ENCODE data around the gene MICOS13. TPM values are rescaled to one million over a fixed set of nuclear protein-coding genes. Genes with fewer than 3 reads are reported as not detected.

MICOS13 gene
- total and polyA plus RNA-seq, 2 donors from 2014 or later = 74.6 to 244 TPM

DNA sequence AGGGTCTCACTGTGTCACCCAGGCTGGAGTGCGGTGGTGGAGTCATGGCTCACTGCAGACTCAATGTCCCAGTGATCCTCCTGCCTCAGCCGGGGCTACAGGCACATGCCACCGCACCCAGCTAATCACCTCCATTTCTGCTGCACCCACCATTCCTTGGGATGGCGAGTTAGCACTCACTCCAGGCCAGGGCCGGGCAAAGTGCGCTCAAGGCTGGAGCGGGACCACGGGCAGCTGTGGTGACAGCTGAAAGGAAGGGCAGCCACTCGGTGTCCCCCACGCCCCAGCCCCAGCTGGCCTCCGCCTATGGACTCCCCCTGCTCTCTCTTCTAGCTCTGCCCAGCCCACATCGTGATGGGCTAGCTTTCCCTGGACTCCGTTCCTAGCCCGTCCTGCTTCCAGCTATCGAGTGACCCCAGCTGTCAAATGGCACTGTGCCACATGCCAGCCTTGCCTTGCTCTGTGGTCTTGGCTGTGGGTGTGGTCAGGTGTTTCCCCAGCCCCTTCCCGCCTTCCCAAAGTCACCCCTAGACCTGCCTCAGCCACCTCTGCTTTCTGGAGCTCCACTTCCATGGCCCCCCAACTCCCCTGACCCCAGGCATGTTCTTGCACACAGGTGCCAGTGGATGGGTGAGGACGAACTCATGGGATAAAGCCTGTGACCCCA lies 4.1 kb downstream of the MICOS13 start:
- intact Hi-C loops (cut with DNase I) = no loop called here
- FAIRE-seq (no peak), DNase-seq (peak in 1 of 5 donors; percentile 60)
- H3K27me3 ChIP-seq (ENCODE audit: control insufficient read depth, insufficient read depth, low read length) = no peaks in the 10 kb centered on the region
- no peak overlapping the region for H3K27ac ChIP-seq (ENCODE audit: low read depth in 2 of 2, low read length in 2 of 2)
- H3K9ac ChIP-seq (ENCODE audit: low read length in 3 of 3) = no peak overlapping the region
- H3K9me3 ChIP-seq (ENCODE audit: control insufficient read depth in 2 of 3, insufficient read depth in 1 of 3, low read length in 3 of 3) = no peaks in the 10 kb centered on the region
- H3K4me1 ChIP-seq (ENCODE audit: control insufficient read depth in 2 of 3, insufficient read depth in 2 of 3, low read depth in 1 of 3, low read length in 3 of 3) = peaks cover 0 to 10% (median 5%) of the 10 kb centered on the region in 3 donors
- no peak overlapping the region for H3K4me3 ChIP-seq (ENCODE audit: low read length in 3 of 3)
- TF ChIP-seq, protein P1, sequence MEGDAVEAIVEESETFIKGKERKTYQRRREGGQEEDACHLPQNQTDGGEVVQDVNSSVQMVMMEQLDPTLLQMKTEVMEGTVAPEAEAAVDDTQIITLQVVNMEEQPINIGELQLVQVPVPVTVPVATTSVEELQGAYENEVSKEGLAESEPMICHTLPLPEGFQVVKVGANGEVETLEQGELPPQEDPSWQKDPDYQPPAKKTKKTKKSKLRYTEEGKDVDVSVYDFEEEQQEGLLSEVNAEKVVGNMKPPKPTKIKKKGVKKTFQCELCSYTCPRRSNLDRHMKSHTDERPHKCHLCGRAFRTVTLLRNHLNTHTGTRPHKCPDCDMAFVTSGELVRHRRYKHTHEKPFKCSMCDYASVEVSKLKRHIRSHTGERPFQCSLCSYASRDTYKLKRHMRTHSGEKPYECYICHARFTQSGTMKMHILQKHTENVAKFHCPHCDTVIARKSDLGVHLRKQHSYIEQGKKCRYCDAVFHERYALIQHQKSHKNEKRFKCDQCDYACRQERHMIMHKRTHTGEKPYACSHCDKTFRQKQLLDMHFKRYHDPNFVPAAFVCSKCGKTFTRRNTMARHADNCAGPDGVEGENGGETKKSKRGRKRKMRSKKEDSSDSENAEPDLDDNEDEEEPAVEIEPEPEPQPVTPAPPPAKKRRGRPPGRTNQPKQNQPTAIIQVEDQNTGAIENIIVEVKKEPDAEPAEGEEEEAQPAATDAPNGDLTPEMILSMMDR (IDR thresholded peaks at IDR 0.05; ENCODE audit: borderline replicate concordance, extremely low read depth, insufficient read depth) = no peak
- H3K36me3 ChIP-seq (ENCODE audit: control insufficient read depth in 2 of 3, insufficient read depth in 3 of 3, low read length in 3 of 3) = peaks cover 0 to 4% (median 0%) of the 10 kb centered on the region in 3 donors

DNA sequence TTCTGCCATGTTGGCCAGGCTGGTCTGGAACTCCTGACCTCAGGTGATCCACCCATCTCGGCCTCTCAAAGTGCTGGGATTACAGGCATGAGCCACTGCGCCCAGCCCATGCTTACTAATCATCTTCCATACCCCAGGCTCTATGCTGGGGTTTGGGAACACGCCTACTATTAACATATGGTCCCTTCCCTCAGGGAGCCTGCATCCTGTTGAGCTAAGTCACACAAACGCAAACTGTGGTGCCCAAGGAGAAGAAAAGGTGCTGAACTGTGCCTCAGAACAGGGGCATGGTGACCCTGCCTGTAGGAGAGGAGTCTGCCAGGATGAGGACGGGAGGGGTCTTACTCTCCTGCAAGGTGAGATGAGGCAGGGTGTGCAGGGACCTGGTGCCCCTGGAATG lies 5.6 kb downstream of the MICOS13 start:
- Histone ChIP-seq H3K4me1 (ENCODE audit: control insufficient read depth in 2 of 3, insufficient read depth in 2 of 3, low read depth in 1 of 3, low read length in 3 of 3) (peaks cover 0 to 6% (median 5%) of the 10 kb centered on the region in 3 donors), H3K27me3 (ENCODE audit: control insufficient read depth, insufficient read depth, low read length) (no peaks in the 10 kb centered on the region), H3K4me3 (ENCODE audit: low read length in 3 of 3) (no peak overlapping the region), H3K9me3 (ENCODE audit: control insufficient read depth in 2 of 3, insufficient read depth in 1 of 3, low read length in 3 of 3) (no peaks in the 10 kb centered on the region), H3K9ac (ENCODE audit: low read length in 3 of 3) (no peak overlapping the region), H3K27ac (ENCODE audit: low read depth in 2 of 2, low read length in 2 of 2) (no peak overlapping the region), H3K36me3 (ENCODE audit: control insufficient read depth in 2 of 3, insufficient read depth in 3 of 3, low read length in 3 of 3) (peaks cover 0 to 4% (median 0%) of the 10 kb centered on the region in 3 donors)
- intact Hi-C loops (cut with DNase I) = no loop called here
- FAIRE-seq = no peak
- DNase-seq = no peak
- TF ChIP-seq, protein P1 (IDR thresholded peaks at IDR 0.05; ENCODE audit: borderline replicate concordance, extremely low read depth, insufficient read depth) = no peak

DNA sequence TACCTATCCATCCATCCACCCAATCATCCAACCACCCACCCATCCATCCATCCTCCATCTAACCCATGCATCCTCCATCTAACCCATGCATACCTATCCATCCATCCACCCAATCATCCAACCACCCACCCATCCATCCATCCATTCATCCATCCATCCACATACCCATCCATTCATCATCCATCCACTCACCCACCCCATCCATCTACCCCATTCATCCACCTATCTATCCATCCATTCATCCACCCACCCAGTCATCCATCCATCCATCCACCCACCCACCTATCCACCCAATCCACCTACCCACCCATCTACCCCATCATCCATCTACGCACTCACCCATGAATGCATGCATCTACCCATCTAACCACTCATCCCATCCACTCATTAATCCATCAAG lies 6.6 kb downstream of the MICOS13 start:
- Histone ChIP-seq H3K27me3 (ENCODE audit: control insufficient read depth, insufficient read depth, low read length) (no peaks in the 10 kb centered on the region), H3K4me1 (ENCODE audit: control insufficient read depth in 2 of 3, insufficient read depth in 2 of 3, low read depth in 1 of 3, low read length in 3 of 3) (no peaks in the 10 kb centered on the region), H3K27ac (ENCODE audit: low read depth in 2 of 2, low read length in 2 of 2) (no peak overlapping the region), H3K9me3 (ENCODE audit: control insufficient read depth in 2 of 3, insufficient read depth in 1 of 3, low read length in 3 of 3) (no peaks in the 10 kb centered on the region), H3K4me3 (ENCODE audit: low read length in 3 of 3) (no peak overlapping the region), H3K36me3 (ENCODE audit: control insufficient read depth in 2 of 3, insufficient read depth in 3 of 3, low read length in 3 of 3) (peaks cover 0 to 14% (median 6%) of the 10 kb centered on the region in 3 donors), H3K9ac (ENCODE audit: low read length in 3 of 3) (no peak overlapping the region)
- TF ChIP-seq, protein P1 (IDR thresholded peaks at IDR 0.05; ENCODE audit: borderline replicate concordance, extremely low read depth, insufficient read depth) = no peak
- FAIRE-seq (no peak), DNase-seq (no peak)
- intact Hi-C loops (cut with DNase I) = no loop called here

Data from kidney (tissue), 14 donors.